ENCODE results near the gene NOTCH1. TPM values are rescaled to one million over a fixed set of nuclear protein-coding genes. Genes with fewer than 3 reads are reported as not detected.

Gene NOTCH1
- total RNA-seq, 1 donor from 2014 or later = 16.8 TPM

DNA sequence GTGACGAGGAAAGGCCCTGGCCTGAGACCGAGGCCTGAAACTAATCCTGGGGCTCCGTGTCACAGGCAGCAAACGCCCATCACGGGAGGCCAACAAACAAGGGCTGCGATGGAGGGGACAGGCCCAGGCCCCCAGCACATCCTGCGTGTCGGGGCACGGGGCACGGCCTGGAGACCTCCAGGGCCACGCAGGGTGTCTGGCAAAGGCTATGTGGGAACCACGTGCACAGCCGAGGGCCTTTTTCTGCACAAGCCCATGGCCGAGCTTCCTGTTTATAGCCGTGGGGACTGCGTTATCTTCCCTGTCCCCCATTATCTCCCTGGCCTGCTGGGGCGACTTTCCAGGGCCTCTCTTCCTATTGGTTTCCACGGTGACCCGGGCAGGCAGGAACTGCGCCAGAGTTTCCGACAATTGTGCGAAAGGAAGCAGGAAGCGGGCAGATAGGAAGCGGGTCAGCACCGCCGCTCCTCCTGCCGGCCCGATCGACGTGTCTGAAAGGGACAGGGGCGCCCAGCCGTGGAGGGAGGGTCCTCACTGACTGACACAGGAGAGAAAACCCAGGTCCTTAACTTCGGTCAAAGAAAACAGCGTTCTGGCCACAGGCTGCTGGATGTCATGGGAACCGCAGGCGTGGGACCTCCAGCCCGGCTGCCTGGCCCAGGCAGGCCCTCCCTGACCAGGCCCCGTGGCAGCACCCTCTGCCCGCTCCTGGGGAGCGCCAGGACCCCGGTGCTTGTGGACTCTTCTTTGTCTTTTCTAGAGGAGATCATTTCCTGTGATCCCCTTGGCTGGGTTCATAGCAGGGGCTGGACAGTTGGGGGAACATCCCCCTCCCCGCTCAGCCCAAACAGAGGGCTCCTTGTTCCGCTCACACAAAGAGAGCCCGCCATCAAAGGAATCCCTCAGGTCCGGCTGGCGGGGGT lies 33.9 kb downstream of the NOTCH1 start:
- ATAC-seq (ENCODE audit: poor library complexity) = peak; percentile 64
- peak; percentile 86 for DNase-seq
- intact Hi-C loops (cut with DNase I) = no loop called here

DNA sequence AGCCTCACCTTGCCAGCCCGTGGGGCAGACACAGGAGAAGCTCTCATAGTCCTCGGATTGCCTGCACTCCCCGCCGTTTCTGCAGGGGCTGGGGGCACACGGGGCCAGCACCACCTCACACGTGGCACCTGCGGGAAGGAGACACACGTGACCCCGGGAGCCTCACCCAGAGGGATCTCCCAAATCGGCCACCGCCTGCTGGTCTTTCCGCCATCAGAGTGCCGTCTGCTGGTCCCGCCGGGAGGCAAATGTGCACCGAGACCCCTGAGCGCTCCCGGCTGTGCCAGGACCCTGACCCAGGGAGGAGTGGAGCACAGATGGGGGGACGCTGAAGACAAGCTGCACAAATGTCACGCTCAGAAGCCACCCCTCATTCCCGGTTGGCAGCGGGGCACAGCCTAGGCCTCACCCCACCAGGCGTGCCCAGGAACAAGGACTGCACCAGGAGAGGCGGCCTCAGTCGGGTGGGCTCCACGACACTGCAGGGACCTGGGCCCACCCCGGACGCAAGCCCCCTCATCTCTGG lies 34.6 kb downstream of the NOTCH1 start:
- intact Hi-C loops (cut with DNase I) = no loop called here
- no peak for ATAC-seq (ENCODE audit: poor library complexity)
- DNase-seq = no peak

GRCh38 chr9:136510561-136510960 lies 35.3 kb downstream of the NOTCH1 start:
- intact Hi-C loops (cut with DNase I) = no loop called here
- ATAC-seq (ENCODE audit: poor library complexity) = no peak
- no peak for DNase-seq

GRCh38 chr9:136509549-136509948 lies 36.3 kb downstream of the NOTCH1 start:
- ATAC-seq (ENCODE audit: poor library complexity) (no peak), DNase-seq (no peak)
- intact Hi-C loops (cut with DNase I) = no loop called here

- intact Hi-C loops (cut with DNase I) = no loop called here
Measured at GRCh38 chr9:136508729-136509500, 36.9 kb downstream of the NOTCH1 start.

GRCh38 chr9:136507992-136508375 lies 37.9 kb downstream of the NOTCH1 start:
- intact Hi-C loops (cut with DNase I) = no loop called here
- DNase-seq (no peak), ATAC-seq (ENCODE audit: poor library complexity) (no peak)

More at GRCh38 chr9:136508729-136509500, 36.9 kb downstream of the NOTCH1 start:
- ATAC-seq (ENCODE audit: poor library complexity) = no peak
- DNase-seq = no peak

DNA sequence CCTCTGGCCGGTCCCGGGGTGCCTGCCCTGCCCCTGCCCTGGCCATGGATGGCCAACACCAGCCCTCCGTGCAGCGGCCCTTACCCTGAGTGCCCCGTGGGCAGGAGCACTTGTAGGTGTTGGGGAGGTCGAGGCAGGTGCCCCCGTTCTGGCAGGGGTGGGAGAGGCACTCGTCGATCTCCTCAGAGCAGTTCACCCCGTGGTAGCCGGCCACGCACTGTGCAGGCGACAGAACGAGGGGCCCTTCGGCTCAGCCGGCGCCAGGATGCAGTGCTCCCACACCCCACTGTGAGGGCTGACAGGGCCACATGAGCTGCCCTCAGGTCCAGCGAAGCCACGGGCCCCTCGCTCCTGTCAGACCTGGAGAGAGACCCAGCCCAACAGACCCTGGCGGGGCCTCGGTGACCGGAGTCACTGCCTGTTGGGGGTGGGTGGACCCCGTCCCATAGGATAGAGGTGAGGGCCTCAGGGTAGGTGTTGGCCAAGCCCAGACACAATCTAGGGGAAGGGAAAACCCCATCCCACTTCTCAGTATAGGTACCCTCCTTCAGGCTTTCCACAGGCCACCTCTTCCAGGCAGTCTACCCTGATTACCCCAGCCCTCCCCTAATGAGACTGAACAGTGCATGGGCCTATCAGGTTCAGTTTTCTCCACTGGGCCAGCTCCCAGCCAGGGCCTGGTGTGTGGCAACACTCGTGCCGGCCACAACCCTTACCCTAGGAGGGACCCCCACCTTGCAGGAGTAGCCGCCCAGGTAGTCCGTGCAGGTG lies 38.4 kb downstream of the NOTCH1 start:
- no peak for ATAC-seq (ENCODE audit: poor library complexity)
- intact Hi-C loops (cut with DNase I) = no loop called here
- no peak for DNase-seq

DNA sequence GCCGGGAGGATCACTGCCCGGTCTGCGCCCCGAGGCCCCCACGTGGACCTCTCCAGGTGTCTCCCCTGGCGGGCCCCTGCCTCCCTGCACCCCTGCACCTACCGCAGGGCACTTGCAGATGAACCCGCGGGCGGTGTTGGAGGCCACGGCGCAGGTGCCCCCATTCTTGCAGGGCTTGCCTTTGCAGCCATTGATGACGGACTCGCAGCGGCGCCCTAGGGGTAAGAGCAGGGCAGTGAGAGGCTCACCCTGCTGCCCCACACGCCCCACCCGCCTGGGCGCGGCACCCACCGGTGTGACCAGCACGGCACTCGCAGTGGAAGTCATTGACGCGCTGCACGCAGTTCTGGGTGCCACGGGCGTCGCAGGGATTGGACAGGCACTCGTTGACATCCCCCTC lies 39.4 kb downstream of the NOTCH1 start:
- intact Hi-C loops (cut with DNase I) = no loop called here
- ATAC-seq (ENCODE audit: poor library complexity) = no peak
- DNase-seq = no peak

DNA sequence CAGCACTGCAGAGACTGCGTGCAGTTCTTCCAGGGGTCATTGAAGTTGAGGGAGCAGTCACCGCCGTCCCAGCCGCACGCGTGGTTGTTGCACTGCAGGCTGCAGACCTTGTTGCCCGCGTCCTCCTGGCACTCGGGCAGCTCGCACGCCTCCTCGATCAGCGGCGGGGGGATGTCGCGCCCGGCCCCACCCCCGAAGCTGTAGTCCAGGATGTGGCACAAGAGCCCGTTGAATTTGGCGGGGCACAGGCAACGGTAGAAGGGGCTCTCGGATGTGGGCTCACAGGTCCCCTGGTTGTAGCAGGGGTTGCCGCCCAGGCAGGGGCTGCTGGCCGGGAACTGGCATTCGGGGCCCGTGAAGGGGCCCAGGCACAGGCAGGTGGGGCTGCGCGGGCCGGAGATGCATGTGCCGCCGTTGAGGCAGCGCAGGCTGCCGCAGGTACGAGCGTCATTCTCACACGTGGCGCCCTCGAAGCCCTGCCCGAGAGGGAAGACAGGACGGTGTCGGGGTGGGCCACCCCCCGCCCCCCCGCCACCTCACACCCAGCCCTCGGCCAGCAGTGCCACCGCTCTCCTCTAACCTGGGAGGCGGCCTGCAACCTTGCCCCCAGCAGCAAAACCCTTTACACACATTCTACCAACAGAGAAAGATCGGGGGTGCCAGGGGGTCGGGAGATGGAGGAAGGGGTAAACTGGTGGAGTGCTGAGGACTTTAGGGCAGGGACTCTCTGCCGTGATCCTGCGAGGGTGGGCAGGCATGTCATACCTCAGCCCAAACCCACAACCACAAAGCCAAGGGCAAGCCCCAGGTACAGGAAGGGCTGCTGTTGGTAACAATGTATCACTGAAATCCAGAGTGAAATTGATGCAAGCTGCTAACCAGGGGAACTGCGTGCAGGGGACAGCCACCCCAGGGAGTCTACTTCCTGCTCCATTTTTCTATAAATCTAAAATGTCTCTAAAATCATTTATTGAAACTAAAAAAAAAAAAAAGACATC lies 40.1 kb downstream of the NOTCH1 start:
- no peak for ATAC-seq (ENCODE audit: poor library complexity)
- no peak for DNase-seq
- intact Hi-C loops (cut with DNase I) = no loop called here

DNA sequence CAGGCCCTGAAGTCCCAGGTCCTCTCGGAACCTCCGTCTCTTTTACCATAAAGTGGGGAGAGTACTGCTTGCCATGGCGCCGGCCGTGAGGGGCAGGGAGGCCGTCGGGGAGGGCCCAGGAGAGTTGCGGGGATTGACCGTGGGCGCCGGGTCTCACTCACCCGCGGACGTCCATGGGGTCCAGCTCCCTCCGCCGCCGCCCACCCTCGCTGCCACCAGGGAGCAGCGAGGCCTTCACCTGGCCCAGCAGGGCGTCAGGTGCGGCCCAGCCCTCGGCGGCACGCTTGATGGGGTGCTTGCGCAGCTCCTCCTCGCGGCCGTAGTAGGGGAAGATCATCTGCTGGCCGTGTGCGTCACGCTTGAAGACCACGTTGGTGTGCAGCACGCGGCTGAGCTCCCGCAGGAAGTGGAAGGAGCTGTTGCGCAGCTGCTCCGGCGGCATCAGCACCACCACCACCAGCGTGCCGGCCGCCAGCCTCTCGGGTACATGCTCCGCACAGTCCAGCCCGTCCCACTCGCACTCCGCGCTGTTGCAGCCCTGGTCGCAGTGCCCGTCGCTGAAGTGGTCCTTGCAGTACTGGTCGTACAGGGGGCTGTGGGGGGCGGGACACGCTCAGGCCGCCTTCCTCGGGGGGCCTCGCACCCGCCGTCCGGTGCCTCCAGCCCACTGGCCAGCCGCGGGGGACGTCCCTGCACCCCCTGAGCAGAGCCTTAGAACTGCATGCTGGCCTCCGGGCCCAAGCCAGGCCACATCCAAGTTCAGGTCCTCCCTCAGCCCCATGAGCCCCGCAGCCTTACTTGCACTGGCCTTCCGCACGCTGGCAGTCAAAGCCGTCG lies 41.1 kb downstream of the NOTCH1 start:
- ATAC-seq (ENCODE audit: poor library complexity) = no peak
- intact Hi-C loops (cut with DNase I) = no loop called here

DNA sequence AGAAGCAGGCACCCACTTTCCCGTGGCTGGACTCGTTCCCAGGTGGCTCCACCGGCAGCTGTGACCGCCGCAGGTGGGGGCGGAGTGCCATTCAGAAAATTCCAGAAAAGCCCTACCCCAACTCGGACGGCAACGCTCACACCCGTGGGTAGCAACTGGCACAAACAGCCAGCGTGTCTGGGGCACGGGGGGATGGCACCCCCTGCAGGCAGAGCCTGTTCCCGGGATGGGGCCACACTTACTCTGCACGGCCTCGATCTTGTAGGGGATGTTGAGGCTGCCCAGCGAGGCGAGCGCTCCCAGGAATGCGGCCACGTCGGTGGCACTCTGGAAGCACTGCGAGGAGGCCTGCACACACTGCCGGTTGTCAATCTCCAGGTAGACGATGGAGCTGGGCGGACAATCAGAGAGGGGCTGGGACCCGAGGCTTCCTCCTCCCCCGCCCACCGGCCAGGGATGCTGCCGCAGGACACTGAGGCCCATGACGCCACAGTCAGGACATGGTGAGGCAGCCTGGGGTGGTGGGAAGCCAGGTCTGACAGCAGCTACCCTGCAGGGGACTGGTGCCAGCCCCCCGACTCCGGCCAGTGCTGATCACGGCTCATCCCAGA lies 42.8 kb downstream of the NOTCH1 start:
- no peak for DNase-seq
- intact Hi-C loops (cut with DNase I) = no loop called here
- no peak for ATAC-seq (ENCODE audit: poor library complexity)

More for the DNA sequence above, 41.1 kb downstream of the NOTCH1 start:
- no peak for DNase-seq

DNA sequence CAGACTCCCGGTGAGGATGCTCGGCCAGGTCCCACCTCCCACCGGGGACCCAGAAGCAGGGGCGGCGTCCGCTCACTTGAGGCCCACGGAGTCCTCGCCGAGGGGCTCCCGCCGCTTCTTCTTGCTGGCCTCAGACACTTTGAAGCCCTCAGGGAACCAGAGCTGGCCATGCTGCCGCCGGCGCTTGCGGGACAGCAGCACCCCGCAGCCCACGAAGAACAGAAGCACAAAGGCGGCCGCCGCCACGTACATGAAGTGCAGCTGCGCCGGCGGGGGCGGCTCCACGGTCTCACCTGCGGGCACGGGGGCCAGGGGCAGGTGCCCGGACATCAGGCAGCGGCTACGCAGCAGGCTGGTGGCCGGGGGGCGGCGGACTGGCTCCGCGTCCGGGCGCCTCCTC lies 43.7 kb downstream of the NOTCH1 start:
- intact Hi-C loops (cut with DNase I) = no loop called here
- ATAC-seq (ENCODE audit: poor library complexity) (no peak), DNase-seq (no peak)

DNA sequence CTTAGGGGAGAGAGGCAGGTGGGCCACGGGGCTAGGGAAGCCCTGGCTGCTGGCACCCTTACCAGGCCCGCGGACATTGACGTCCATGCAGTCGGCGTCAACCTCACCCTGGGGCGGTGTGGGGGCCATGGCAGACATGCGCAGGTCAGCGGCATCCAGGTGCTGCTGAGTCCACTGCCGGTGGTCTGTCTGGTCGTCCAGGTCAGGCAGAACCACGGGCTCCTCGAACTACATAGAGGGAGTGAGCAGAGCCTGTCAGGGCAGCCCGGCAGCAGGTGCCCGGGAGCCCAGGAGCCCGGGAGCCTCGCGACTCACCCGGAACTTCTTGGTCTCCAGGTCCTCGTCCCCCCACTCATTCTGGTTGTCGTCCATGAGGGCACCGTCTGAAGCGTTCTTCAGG lies 44.2 kb downstream of the NOTCH1 start:
- intact Hi-C loops (cut with DNase I) = no loop called here
- DNase-seq (no peak), ATAC-seq (ENCODE audit: poor library complexity) (no peak)

DNA sequence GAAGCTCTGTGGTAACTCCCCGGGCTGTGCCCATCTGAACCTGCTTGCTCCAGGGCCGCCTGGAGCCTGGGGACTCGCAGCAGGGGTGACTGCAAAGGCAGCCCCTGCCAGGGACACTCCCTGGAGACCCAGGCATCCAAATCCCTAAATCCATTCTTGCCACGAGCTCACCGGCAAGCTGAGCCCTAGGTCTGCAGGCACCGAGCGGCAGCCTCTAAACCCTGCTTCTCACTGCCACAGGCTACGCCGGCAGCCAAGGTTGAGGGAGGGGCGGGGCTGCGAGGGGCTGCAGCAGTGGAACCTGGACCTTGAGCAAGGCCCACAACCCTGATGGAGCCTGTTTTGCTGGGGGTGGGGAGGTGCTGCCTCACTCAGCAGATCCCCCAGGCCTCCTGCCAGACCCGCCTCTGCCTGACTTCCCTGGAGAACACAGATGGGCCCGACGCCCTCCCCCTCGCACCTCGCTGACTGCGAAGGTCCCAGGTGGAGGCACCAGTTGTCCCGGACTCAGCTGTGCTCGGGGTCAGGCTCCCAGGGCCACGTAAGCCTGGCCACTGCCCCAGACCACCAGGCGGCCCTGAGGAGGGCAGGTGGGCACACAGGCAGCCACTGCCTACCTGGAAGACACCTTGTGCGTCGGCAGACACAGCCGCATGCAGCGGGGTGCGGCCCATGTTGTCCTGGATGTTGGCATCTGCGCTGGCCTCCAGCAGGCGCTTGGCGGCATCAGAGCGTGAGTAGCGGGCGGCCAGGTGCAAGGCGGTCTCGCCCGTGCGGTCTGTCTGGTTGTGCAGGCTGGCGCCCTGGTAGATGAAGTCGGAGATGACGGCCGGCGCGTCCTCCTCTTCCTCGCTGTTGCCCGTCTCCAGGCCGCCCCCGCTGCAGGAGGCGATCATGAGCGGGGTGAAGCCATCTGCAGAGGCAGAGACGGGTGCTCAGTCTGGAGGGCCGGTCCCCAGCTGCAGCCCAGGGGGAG lies 45.6 kb downstream of the NOTCH1 start:
- DNase-seq = no peak
- intact Hi-C loops (cut with DNase I) = no loop called here
- ATAC-seq (ENCODE audit: poor library complexity) = no peak

DNA sequence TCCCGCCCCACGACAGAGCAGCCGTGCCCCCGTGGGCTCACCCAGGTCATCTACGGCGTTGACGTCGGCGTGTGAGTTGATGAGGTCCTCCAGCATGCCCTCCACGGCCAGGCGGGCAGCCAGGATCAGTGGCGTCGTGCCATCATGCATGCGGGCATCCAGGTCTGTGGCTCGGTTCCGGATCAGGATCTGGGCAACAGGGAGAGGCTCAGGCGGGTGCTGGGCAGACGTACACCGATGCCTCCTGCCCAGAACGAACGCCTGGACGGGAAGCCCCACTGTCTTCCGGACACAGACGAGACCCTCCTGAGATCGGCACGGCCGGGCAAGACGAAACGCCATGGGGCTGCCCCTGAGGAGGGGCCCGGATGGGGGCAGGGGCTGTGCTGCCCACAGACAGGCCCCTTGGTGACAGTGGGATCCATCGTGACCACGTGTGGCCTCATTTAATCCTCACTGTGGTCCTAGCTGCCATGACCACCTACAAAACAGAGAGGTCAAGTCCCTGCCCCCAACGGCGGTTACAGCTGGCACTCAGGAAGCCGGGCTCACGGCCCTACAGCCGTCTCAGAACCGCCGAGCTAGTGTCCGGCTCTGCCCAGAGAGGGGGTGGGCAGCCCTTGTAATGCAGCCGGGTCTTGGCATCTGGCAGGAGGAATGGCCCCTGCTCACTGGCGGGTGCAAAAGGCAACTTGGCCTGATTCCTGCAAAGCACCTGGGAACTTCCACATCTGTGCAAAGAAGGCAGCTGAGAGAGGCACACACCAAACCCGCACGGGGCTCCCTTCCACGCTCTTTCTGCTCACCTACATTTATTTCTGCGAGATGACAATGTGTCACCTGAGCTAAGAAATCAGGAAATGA lies 46.5 kb downstream of the NOTCH1 start:
- DNase-seq (no peak), ATAC-seq (ENCODE audit: poor library complexity) (no peak)
- intact Hi-C loops (cut with DNase I) = no loop called here

Data from Right ventricle myocardium superior (tissue), 1 donor.